ENCODE data around the gene CCNE1.

CCNE1 gene

DNA sequence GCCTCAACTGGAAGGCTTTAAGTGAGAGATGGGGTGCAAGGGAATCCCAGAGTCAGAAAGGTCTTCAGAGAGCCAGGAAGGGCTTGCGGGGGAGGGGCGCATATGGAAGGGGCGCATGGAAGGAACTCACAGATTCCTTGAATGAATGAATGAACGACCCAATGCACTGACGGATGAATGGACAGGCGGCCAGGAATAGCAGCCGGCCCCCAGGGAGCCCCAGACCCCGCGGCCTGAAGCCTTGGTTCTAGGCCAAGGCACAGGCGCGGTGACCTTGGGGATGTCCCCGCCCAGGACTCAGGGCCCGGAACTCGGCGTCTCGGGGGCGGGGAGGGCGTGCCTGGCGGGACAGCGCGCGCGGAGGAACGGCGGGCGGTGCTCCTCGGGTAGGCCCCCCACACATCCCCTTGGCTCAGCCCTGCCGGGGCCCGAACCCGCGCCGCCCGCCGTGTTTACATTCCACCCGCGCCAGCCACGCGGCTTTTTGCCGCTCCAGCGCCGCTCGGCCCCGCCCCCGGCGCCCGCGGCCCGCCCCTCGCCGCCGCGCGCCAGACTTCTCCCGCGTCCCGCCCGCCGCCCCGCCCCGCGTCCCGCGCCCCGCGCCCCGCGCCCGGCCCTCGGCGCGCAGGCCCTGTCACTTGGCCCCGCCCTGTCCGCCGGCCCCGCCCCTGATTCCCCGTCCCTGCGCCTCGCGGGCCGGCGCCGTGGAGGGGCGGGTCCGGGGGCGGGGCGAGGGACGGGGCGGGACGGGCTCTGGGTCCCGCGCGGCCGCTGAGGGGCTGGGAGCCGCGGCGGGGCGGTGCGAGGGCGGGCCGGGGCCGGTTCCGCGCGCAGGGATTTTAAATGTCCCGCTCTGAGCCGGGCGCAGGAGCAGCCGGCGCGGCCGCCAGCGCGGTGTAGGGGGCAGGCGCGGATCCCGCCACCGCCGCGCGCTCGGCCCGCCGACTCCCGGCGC lies at the start of gene CCNE1:
TSS of gene CCNE1 (plus strand) at position 867 of the 955 bp plus-strand sequence. CDS start 565 bp downstream, outside the sequence.
- DNase-seq = peak; percentile 98

DNA sequence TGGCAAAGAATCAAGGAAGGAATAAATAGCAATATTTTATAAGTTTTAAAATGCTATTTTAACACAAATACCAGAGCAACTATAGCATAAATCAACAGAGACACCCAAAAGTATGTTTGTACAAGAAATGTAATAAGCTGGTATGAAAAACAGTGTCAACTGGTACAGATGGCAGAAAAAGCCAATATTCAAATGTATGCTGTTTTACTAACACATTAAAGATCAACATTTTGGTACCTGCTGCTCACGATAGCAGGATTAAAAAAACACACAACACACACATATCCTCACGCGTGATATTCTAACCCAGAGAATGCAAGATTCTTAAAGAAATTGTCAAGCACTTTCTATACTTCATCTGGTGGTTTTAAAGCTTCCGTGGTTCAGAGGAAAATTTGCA lies 48.6 kb upstream of the CCNE1 start:
- no peak for DNase-seq

DNA sequence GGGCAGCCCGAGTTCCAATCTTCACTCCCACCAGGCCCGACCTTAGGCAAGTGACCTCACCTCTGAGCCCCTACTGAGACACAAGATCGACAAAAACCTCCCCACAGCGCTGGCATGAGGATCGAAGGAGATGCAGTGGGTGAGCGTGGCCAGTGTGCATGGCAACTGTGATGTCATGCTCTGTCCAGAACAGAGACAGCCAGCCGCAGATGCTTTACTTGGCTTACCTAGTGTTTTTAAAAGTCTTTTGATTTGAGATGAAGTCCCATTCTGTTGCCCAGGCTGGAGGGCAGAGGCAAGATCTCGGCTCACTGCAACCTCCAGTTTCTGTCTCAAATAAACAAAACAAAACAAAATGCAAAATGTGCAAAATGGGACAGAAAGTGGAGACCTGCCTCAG lies 47.4 kb upstream of the CCNE1 start:
- DNase-seq = no peak

DNA sequence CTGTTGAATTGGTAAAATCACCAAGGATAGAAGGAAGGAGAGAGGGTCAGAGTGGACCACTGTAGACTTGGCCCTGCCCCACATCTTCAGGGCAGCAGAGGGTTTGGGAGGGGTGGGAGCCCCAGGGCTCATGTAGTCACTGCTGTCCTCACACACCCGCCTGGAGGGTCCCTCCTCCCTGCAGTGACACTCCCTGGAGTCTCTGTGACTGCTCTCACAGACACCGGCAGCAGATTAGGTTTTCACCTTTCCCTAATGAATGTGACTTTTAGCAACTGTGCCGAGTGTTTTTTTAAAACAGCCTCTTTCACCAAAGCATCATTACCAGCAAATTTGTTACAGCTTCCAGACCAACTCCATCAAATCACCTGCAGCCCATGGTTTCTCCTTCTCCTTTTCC lies 45.7 kb upstream of the CCNE1 start:
- no peak for DNase-seq

DNA sequence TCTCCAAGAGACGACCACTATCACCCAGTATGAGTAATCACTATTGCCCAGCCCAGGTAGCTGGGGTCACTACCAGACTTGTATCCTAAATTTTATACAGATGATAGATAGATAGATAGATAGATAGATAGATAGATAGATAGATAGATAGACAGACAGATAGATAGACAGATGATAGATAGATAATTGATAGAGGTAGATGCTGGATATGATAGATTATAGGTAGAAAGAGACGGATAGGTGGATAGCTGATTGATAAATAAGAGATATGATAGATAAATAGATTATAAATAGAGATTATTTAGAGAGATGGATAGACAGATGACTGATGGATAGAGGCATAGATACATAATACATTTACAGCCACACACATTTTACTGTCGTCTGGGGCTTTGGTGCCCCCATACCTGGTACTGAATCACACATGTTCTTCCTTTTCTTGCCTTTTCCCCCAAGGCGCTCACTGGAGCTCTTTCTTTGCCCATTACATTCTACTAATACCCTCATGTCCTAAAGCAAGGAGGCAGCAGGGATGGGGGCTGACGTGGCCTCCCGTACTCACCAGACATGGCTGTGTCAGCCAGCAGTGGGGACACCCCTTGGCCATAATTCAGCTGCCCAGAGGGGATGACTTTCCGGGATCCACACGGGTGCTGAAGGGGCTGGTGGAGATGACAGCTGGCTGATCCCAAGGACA lies 44.6 kb upstream of the CCNE1 start:
- no peak for DNase-seq

DNA sequence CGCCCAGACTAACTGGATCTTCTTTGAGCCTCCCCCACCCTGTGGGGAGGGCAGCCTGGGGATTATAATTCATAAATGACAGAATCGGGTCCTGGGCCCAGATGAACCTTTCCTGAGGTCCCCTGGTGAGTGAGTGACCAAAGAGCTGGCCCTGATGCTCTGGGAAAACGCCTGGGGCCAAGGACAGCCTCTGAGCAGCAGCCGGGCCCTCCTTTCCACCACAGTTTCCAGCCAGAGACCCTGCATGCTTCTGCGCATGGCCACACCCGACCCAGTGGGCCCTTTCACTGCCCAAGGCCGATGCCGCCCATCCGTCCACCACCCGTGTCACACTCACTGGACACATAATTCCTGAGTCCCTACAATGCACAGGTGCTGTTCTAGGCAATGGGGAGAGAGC lies 43.6 kb upstream of the CCNE1 start:
- no peak for DNase-seq

DNA sequence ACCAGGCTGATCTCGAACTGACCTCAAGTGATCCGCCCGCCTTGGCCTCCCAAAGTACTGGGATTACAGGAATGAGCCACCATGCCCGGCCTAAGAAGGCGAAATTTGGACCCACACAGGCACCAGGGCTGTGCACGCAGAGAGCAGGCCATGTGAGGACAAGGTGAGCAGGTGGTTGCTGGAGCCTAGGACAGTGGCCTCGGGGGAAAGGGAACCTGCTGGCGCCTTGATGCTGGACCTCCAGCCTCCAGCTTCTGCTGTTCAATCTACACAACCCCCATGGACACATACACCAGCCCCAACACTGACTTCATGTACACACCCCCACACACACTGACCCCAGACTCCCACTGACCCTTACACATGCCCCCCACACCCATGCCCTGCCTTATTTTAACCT lies 41.8 kb upstream of the CCNE1 start:
- DNase-seq = no peak

DNA sequence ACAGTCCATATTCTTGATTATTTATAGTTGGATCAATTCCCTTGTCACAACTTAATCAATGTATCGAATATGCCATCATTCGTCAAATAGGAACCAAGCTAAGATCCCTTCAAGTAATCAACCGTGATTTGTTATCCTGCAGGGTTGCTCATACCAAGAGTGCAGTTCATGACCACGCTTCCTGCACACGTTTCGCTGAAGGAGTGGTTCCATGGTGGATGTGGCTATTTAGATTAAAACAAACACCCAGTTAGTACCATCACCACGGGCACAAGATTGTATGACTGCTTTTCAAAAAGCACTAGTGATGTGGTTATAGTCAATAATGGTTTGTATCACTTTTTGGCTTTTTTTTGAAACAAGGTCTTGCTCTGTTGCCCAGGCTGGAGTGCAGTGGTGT lies 41.1 kb upstream of the CCNE1 start:
- no peak for DNase-seq

DNA sequence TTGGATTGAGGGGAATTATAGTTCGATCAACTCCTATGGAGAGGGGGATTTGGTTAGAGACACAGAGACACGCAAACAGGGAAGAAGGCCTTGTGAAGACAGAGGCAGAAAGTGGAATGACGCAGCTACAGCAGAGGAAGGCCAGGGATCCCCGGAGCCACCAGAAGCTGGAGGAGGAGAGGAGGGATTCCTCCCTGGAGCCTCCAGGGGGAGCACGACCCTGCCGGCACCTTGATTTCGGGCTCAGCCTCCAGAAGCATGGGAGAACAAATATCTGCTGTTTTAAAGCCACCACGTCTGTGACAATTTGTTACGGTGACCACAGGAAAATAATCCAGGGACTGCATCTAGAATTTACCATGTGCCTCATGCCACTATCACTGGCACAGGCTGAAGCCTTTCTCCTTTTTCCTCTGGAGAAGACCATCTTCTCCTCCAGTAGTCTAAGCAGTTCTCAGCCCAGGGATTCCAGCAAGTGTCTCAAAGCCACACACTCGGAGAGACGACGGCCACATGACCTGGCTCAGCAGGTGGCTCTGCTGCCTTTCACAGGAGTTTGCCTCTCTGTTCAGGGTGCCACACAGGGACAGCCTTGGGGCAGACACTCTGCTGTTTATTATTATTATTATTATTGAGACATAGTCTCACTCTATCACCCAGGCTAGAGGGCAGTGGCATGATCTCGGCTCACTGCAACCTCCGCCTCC lies 39.9 kb upstream of the CCNE1 start:
- peak; percentile 37 for DNase-seq

DNA sequence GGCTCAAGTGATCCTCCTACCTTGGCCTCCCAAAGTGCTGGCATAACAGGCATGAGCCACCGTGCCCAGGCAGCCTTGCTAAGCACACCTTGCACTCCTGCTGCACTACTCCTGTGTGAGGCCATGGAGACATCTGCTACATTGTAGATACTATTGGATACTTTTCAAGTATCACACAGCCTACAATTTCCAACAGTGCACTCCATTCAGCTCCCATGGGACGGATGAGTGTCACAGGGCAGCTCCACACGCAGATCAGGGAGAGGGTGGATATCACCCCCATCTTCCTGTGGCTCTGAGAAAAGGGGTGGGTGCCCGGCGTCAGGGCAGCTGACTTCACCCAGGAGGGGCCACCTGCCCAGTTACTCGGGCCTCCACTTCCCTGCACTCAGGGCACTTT lies 39.1 kb upstream of the CCNE1 start:
- DNase-seq = no peak

DNA sequence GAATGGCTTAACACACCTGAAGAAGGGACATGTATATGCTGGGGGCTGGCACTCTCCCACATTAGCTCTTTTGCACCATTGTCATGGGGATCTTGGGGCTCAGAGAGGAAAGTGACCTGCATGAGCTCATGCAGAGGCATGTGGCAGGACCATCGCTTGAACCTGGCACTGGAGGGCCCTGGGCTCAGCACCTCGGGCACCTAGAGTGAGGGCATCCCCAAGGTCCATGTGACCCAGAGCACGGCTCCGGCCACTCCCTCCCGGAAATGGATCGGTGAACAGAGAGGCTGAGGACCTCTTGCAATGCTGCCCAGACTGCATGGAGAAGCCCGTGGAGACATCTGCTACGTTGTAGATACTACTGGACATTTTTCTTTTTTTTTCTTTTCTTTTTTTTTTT lies 38.6 kb upstream of the CCNE1 start:
- DNase-seq = no peak

DNA sequence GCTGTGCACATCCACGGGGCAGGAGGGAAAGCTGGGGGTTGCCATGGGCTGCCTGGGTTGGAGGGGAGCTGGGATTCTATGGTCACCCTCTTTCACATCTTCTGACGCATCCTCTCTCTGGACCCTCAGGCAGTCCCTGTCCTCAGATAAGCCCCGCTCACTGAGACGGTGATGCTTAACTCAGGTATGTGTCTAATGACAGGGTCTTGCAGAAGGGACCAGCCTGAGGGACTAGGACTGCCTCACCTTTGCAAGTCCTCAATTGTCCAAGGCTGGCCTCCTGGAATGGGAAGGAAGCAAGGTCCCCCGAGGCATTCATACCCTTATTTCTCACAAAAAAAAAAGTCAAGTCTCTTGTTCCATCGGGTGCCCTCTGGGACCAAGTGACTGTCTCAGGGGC lies 37.7 kb upstream of the CCNE1 start:
- no peak for DNase-seq

DNA sequence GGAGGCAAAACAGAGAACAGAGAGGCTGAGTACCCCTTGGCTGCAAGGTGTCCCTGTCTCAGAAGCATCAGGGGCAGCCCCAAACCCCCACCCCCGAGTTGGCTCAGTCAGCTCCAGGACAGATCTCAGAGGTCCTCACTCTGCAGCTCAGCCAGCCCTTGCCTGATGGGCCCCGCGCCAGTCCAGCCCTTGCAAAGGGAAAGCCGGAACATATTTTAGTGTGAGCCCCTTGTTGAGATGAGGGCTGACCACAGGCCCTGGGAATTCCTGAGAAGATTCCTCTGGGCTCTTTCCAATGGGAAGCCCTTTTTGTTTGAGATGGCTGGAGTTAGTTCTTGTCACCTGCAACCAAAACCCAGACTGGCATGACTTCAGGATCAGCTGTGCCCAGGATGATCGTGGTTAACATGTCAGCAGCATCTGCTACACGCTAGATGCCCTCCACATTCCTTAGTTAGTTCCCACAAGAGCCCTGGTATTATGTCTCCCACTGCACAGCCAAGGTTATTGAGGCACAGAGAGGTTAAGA lies 33.9 kb upstream of the CCNE1 start:
- no peak for DNase-seq

DNA sequence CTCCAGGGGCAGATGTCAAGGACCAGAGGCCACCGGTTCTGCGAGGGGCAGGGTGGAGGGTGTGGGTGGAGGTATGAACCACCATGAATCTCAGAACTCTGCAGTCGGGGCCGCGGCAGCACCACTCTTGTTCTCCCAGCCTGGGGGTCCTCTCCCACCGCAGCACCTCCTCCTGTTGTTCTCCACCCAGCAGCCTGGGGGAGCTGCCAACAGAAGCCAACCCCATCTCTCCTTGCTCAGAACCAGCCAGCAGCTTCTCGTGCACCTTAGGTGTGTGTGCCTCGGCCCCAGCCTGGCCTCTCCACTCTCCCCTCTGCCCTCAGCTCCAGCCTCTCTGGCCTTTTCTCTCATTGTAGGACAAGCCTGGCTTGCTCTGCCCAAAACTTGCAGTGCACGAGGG lies 31.9 kb upstream of the CCNE1 start:
- no peak for DNase-seq

DNA sequence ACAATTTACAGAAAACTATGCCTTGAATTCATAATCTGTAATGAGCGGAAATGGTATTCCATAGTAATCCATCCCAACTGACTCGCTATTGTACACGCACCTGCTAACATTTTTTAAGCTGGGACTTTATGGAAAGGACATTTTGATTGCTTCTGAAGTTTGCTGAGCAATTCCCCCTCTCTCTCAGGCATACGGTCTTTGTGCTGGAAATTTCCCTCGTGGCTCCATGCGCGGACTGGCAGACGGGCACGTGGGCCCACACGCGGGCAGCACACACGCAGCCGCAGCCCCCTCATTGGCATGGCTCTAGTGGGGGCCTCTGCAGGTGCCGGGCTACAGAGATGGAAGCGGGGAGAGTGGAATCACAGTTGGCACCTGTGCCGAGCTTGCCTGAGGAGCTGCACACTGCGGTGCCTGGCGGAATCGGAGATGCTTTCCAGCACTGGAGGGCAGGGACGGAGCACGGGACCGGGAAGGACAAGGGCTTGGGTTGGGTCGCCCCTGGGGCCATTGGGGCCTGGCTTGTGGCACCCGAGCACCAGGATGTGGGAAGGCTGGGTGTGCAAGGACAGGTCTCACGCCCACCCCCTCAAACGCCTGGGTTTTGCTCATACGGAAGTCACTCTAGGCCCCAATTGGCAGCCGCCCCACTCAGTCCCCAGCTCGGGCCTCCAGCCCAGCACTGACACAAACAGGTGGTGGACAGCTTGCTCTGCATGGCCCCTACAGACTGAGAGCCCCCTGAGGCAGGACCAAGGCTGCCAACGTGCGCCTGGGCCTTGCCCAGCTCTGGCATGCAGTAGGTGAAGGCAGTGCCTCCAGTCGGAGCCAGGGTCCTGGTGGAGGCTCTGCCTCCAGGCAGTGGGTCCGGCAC lies 30.2 kb upstream of the CCNE1 start:
- DNase-seq = no peak

DNA sequence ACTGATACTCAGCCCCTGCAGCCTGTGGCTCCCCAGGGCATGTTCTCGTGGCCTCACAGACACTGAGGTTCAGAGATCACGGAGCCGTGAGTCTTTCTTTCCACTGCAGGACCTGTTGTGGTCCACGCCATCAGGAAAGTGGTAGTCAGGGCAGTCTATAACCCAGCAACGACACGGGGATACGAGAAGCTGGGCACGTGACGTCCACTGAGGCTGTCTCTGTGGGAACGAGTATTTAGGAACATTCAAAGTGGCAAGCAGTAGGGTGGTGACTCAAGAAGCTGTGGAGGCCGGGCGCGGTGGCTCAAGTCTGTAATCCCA lies 29.6 kb upstream of the CCNE1 start:
- DNase-seq = no peak

DNA sequence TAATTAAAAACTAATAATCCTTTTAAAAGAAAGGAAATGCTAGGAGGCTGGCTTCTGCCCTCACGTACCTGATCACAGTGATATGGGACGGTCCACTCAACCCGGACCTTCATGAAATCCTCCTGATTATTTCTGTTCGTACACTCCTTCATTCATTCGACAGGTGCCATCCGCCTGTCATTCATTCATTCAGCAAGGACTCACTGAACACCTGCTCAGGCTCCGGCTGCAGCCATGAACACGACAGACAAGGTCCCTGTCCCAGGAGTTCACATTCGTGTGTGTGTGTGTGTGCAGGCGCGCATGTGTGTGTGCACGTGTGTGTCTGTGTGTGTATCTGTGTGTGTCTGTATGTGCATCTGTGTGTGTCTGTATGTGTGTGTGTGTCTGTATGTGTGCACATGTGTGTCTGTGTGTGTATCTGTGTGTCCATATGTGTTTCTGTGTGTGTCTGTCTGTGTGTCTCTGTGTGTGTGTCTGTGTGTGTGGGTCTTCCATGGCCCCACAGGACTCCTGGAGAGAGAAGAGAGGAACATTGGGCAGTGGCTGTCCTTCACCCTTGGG lies 28.1 kb upstream of the CCNE1 start:
- DNase-seq = no peak

DNA sequence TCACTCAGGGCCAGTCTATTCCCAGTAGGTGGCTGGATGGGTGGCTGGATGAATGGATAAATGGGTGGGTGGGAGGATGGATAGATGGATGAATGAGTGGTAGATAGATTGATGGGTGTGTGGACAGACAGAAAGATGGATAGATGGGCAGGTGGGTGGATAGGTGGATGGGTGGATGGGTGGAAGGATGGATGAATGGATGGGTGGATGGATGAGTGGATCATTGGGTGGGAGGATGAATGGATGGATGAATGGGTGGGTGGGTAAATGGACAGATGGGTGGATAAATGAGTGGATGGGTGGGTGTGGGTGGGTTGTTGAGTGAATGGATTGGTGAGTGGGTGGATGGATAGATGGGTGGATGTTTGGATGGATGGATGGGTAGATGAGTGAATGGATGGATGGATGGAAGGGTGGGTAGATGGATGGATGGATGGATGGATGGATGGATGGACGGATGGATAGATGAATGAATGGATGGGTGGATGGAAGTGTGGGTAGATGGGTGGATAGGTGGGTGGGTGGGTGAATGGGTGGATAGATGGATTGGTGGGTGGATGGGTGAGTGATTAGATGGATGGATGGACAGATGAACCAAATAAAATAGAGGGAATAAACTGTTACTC lies 27.1 kb upstream of the CCNE1 start:
- no peak for DNase-seq

DNA sequence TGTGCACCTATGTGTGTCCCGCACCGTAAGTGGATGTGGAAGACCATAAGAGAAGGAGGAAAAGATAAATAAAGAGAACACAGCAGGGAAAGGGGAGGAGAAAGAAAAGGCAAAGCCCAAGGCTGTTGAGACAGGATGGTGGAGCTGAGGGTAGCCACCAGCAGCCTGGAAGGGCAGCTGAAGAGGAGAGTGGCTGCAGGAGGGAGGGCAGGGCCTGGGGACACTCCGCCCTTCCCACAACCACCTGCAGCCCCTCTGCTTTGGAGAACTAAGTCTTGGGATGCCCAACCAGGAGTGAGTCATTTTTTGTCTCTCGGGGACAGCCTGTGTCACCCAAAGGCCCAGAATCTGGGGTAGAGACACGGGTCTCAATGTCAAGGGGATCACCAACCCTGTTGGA lies 26.4 kb upstream of the CCNE1 start:
- no peak for DNase-seq

DNA sequence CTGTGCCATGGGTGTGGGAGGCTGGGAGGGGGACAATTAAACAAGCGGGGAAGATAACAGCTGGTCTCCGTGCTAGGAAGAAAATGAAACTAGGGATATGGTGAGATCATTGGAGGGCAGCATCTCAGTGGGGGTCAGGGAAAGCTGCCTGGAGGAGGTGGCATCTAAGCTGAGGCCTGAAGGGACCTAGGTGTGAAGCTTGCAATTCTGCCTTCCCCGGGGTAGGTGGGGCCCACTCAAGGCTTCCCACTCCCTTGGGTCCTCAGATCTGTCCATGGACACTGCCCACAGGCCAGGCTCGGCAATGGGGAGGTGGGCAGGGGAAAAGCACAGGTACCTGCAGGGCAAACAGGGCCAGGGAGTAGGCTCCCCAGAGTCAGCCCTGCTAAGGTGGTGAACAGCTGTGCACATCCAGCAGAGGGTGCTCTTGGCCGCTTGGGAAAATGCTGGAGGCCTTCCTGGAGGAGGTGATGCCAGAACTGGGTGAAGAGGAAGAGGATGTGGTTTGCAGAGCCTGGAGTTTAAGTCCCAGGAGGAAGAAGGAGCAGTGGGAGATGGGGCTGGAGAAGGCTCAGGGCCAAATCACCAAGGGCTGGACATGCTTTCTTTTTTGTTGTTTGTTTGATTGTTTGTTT lies 25.7 kb upstream of the CCNE1 start:
- no peak for DNase-seq

DNA sequence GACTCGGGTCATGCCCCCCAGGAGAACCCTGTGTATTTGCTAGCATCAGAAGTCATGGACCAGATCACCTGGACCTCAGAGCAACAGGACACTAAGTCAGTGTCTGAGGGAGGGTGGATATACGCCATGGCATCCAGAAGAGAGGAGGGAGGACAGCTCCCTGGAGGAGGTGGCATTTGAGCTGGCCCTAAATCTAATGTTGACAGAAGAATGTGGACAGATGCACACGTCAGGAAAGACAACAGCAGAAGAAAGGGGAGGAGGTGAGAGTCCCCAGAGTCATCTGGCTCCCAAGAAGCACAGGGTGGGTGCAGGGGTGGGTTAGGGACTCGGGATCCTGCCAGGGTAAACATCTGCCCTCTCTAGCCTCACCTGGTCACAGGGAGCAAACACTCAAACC lies 24.5 kb upstream of the CCNE1 start:
- DNase-seq = no peak
